Heart right ventricle (tissue), 16 donors: ENCODE results near the gene CSF3R. TPM values are rescaled to one million over a fixed set of nuclear protein-coding genes. Genes with fewer than 3 reads are reported as not detected.

Experiments
- ATAC-seq, 8 donors: fragments of 200-7000 bp; cut with Tn5 transposase; one replicate each; pipeline ENCODE4 v1.9.1; 2020; ENCODE audit warnings: mild to moderate bottlenecking in 8 of 8, moderate library complexity in 8 of 8, moderate number of reproducible peaks in 1 of 8
- DNase-seq, 2 donors: peaks; one replicate each; pipeline ENCODE4 v3.0.0-alpha.2; 2020
- H3K27ac ChIP-seq, 10 donors: fragments of 200-600 bp; sonication (generic) in 2 of 10; one replicate each; pipeline versions ENCODE4 v1.5.0 to v1.8.0; 2020 to 2022; ENCODE audit warnings: mild to moderate bottlenecking in 3 of 10
- H3K27me3 ChIP-seq, 7 donors: fragments of 200-600 bp; one replicate each; pipeline ENCODE4 v1.8.0; 2021 to 2022; ENCODE audit warnings: mild to moderate bottlenecking in 2 of 7
- H3K36me3 ChIP-seq, 9 donors: fragments of 200-600 bp; sonication (generic) in 1 of 9; one replicate each; pipeline versions ENCODE4 v1.5.0 to v1.8.0; 2020 to 2022; ENCODE audit warnings: mild to moderate bottlenecking in 2 of 9
- H3K4me1 ChIP-seq, 9 donors: fragments of 200-600 bp; sonication (generic) in 1 of 9; one replicate each; pipeline versions ENCODE4 v1.5.0 to v1.8.0; 2020 to 2022; ENCODE audit warnings: mild to moderate bottlenecking in 4 of 9
- H3K4me3 ChIP-seq, 10 donors: fragments of 200-600 bp; sonication (generic) in 2 of 10; one replicate each; pipeline versions ENCODE4 v1.5.0 to v1.8.0; 2020 to 2022; ENCODE audit warnings: mild to moderate bottlenecking in 7 of 10, moderate library complexity in 2 of 10
- H3K9me3 ChIP-seq, 11 donors: fragments of 200-600 bp in 10 of 11; sonication (generic) in 2 of 11; one replicate each; pipeline versions ENCODE4 v1.5.0 to v1.8.0; 2013 to 2022; ENCODE audit warnings: mild to moderate bottlenecking in 2 of 11, control low read depth in 1 of 11, moderate library complexity in 1 of 11
- WGBS, 2 donors: extraction: QIAGEN DNeasy Blood & Tissue Kit; methylation state at CpG; one replicate each; pipeline ENCODE4 v1.1.7; 2013; ENCODE audit warnings: inconsistent platforms in 1 of 2; 5-methylcytosine and 5-hydroxymethylcytosine counted together
- intact Hi-C, 10 donors: fragments of 100-400 bp; cut with DNase I; formaldehyde crosslinking; loops; one replicate each; pipeline versions ENCODE4 v1.11.1 to v1.14.2; 2022
- long read RNA-seq, 3 donors: library from polyadenylated mRNA; unstranded; transcript quantifications; one replicate each; pipeline ENCODE4 v2.0.0, GENCODE V29; 2020 to 2021
- polyA plus RNA-seq, 2 donors: library from polyadenylated mRNA; stranded (reverse); fragments of 200-250 nt; gene quantifications; one replicate each; pipeline ENCODE4 v1.2.3, GENCODE V29; 2013
- total RNA-seq, 10 donors: library from RNA; stranded (reverse); fragmentation: NEBNext Ultra II Directional in 3 of 10; extraction: Animal tissue kit (Norgen Biotek cat#: 25700) in 3 of 10; gene quantifications; one replicate each; pipeline versions ENCODE4 v1.2.1 to v1.2.4, GENCODE V29; 2021 to 2023
- TF ChIP-seq, protein P1 (sequence below), 9 donors: fragments of 200-600 bp; sonication (generic) in 2 of 9; IDR thresholded peaks; one replicate each; pipeline versions ENCODE4 v1.5.0 to v1.8.0; 2021 to 2022; ENCODE audit warnings: antibody characterized with exemption in 9 of 9, mild to moderate bottlenecking in 5 of 9, moderate library complexity in 1 of 9
- donor health status: Arrhythmogenic right ventricular cardiomyopathy.
- donor health status: ischemic (EF 13 %, LVEDD 7.1; RV severe dilation, severe dysfunction).
- donor health status: healthy with polysubstance abuse.
- donor health status: DM: no; HTN: yes; CAD: no.
- donor health status: DM: no; HTN: no; CAD: no.
- donor health status: ischemic (EF 25% LVEDD 6.9; RV normal size, moderate dysfunction).
- donor health status: ischemic (EF 25% LVEDD 5.7; RV mildly dilated, moderate dysfunction).
- donor health status: healthy.
- donor health status: DM: yes; HTN: yes; CAD: no.
- donor health status: Ischemic cardiomyopathy.
- donor health status: ischemic (EF 35%, LVEDD 5.7; RV mildly dilated, moderate dysfunction).
- donor health status: nonischemic (EF 11% LVEDD 7.7; RV severe dilation, severe dysfunction).
- donor health status: DM: yes; HTN: yes; CAD: no.
- donor health status: PGD.
- donor health status: ischemic (EF 29% LVEDD 5.4; RV normal size, mild dysfunction).
- donor health status: nonischemic (EF 23%, LVEDD 6.1; RV moderate dilation, normal function).

CSF3R gene
- 10 to 100 TPM in 1 of 10 donors, 1 to 10 TPM in 9; 1.8 to 13.9 (median 4.5) TPM for total RNA-seq
- polyA plus RNA-seq: 1 to 10 TPM; 2.0 to 4.2 TPM
- long read RNA-seq, donor 1: 0 reads
- long read RNA-seq, donor 2, partial matches to known transcripts: 1 of 3 reads
- long read RNA-seq, donor 2, other reads (novel, unspliced or antisense): 1 of 3 reads
- long read RNA-seq, donor 3, partial matches to known transcripts: 0 of 1 reads
- long read RNA-seq, donor 3, other reads (novel, unspliced or antisense): 0 of 1 reads

DNA sequence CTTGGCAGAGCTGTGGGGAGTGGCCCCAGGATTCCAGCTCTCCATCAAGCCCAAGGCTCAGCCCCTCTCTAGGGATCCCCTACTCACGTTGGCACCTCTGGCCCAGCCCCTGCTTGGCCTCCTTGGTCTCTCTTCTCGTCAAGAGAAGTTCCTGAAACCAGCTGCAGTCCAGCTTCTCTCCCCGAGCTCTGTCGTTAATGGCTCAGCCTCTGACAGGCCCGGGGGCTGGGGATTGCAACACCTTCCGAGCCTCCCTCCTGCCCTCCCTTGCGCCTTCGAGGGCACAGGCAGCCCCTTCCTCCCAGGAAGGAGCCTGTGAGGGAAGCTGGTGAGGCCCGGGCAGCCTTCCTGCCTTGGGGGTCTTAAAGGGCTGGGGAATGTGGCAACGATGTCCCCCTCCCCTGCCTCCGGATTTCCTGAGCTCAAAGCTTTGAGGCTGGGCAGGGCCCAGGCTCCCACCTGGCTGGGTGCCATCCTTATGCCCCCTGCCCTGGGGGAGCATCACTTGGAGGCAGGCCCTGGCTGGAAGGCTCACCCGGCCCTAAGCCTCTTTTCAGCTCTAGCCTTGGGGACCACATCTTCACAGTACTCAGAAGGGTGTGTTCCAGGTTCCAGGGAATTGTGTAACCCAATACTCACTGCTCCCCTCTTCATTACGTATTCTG lies at the start of gene CSF3R:
Gene CSF3R (minus strand): TSS at position 190 of the 665 bp plus-strand sequence. CDS start 3,417 bp downstream, outside the sequence.
- 46 to 48% methylated on average over 13 of the region's 13 CpGs for WGBS, 2 donors
- DNase-seq: no peak
- peak in 6 of 8 donors; percentile 17 to 52 (median 33) for ATAC-seq

DNA sequence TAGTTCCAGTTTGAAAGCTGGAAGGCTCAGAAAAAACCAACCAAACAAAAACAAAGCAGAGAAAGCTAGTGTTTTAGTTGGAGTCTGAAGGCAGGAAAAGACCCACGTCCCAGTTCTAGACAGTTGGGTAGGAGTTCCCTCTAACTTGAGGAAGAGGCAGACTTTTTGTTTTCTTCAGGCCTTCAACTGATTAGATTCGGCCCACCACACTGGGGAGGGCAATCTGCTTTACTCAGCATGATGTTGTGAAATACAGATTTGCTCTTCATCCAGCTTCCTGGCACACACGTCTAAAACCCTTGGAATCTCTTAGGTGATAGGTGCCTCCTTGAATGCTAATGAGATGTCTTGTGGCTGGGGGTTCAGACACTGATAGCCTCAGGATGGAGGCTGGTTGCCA lies 49.1 kb upstream of the CSF3R start:
- TF ChIP-seq, protein P1, sequence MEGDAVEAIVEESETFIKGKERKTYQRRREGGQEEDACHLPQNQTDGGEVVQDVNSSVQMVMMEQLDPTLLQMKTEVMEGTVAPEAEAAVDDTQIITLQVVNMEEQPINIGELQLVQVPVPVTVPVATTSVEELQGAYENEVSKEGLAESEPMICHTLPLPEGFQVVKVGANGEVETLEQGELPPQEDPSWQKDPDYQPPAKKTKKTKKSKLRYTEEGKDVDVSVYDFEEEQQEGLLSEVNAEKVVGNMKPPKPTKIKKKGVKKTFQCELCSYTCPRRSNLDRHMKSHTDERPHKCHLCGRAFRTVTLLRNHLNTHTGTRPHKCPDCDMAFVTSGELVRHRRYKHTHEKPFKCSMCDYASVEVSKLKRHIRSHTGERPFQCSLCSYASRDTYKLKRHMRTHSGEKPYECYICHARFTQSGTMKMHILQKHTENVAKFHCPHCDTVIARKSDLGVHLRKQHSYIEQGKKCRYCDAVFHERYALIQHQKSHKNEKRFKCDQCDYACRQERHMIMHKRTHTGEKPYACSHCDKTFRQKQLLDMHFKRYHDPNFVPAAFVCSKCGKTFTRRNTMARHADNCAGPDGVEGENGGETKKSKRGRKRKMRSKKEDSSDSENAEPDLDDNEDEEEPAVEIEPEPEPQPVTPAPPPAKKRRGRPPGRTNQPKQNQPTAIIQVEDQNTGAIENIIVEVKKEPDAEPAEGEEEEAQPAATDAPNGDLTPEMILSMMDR (IDR thresholded peaks at IDR 0.05): no peak
- Histone ChIP-seq H3K4me3 (no peak overlapping the region), H3K36me3 (no peaks in the 10 kb centered on the region), H3K9me3 (peaks cover 0 to 22% (median 0%) of the 10 kb centered on the region in 11 donors), H3K27me3 (peaks cover 0 to 41% (median 37%) of the 10 kb centered on the region in 7 donors), H3K27ac (no peak overlapping the region), H3K4me1 (no peaks in the 10 kb centered on the region)
- DNase-seq (no peak), ATAC-seq (no peak)
- intact Hi-C loops: no loop called here
- 55% methylated on average over 3 of the region's 3 CpGs for WGBS, 2 donors

More for the DNA sequence above, at the start of gene CSF3R:
- TF ChIP-seq, protein P1 (IDR thresholded peaks at IDR 0.05): no peak
- H3K9me3 ChIP-seq: no peaks in the 10 kb centered on the region
- peaks cover 0 to 9% (median 0%) of the 10 kb centered on the region in 7 donors for H3K27me3 ChIP-seq
- intact Hi-C loops: no loop called here
- H3K4me1 ChIP-seq: peaks cover 0 to 46% (median 7%) of the 10 kb centered on the region in 9 donors
- H3K27ac ChIP-seq: peak within 1 kb of the TSS in 3 of 10 donors; percentile 21 to 90 (median 70)
- H3K36me3 ChIP-seq: peaks cover 0 to 8% (median 0%) of the 10 kb centered on the region in 9 donors
- H3K4me3 ChIP-seq: peak within 1 kb of the TSS in 7 of 10 donors; percentile 7 to 45 (median 29)

DNA sequence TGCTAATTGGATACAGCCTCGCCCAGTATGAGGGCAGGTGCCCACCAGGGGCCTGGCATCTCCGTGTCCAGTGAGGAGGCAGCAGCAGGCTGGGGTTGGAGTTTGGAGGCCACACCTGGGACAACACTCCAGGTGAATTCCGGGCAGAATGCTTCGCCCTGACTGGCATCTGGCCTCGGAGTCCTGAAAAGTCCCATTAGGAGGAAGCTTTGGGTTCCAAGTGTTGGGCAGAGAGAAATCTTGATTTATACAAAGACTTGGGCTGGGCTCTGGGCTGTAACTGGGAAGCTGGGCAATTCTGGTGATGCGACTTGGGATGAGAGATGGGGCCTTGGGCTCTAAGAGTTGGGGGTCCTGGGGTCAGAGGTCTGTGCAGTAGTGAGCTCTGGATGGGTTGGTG lies 48.1 kb upstream of the CSF3R start:
- WGBS, 2 donors: 74 to 81% methylated on average over 5 to 6 of the region's 6 CpGs
- DNase-seq: no peak
- Histone ChIP-seq H3K36me3 (no peaks in the 10 kb centered on the region), H3K9me3 (peaks cover 0 to 22% (median 0%) of the 10 kb centered on the region in 11 donors), H3K27ac (no peak overlapping the region), H3K27me3 (peaks cover 0 to 36% (median 27%) of the 10 kb centered on the region in 7 donors), H3K4me3 (no peak overlapping the region), H3K4me1 (no peaks in the 10 kb centered on the region)
- TF ChIP-seq, protein P1 (IDR thresholded peaks at IDR 0.05): no peak
- ATAC-seq: no peak
- intact Hi-C loops: no loop called here

DNA sequence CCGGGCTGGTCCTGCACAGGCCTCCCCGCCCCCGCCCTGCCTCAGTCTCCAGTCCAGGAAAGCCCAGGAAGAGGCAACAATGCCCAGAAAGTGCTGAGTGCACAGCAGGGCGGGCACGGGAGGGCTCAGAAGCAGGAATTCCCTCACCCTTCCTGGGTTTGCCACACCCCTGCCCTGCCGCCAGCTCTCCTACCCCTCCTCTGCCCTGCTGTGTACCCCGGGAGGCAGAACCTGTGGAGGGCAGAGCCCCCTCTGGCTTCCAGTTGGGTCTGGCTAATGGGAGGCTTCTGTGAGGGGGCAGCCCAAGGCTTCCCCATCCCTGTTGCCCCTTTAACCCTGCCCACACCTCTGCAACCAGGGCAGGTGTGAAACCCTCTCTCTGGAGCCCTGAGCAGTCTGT lies 47.5 kb upstream of the CSF3R start:
- DNase-seq (no peak), ATAC-seq (no peak)
- WGBS, 2 donors: 58 to 62% methylated on average over 7 of the region's 7 CpGs
- H3K27me3 ChIP-seq: peaks cover 0 to 36% (median 26%) of the 10 kb centered on the region in 7 donors
- intact Hi-C loops: no loop called here
- H3K4me3 ChIP-seq: no peak overlapping the region
- no peaks in the 10 kb centered on the region for H3K4me1 ChIP-seq
- peaks cover 0 to 22% (median 0%) of the 10 kb centered on the region in 11 donors for H3K9me3 ChIP-seq
- H3K27ac ChIP-seq: no peak overlapping the region
- TF ChIP-seq, protein P1 (IDR thresholded peaks at IDR 0.05): no peak
- no peaks in the 10 kb centered on the region for H3K36me3 ChIP-seq
